ENCODE data around the gene RDH16. TPM values are rescaled to one million over a fixed set of nuclear protein-coding genes. Genes with fewer than 3 reads are reported as not detected.

Gene RDH16
- total RNA-seq, 6 donors from 2014 or later: 0.46 to 0.98 (median 0.54) TPM; not detected in 1

GRCh38 chr12:56998316-56998715 lies 40.9 kb upstream of the RDH16 start:
- Histone ChIP-seq H3K9me3 (no peaks in the 10 kb centered on the region), H3K27ac (peak overlapping the region in 1 of 4 donors; percentile 12), H3K36me3 (peaks cover 12 to 46% (median 17%) of the 10 kb centered on the region in 4 donors), H3K27me3 (no peaks in the 10 kb centered on the region), H3K4me1 (peaks cover 14 to 34% (median 21%) of the 10 kb centered on the region in 4 donors), H3K4me3 (no peak overlapping the region)
- no peak for ATAC-seq (ENCODE audit: low FRiP score in 2 of 2)
- TF ChIP-seq POLR2AphosphoS5 (IDR thresholded peaks at IDR 0.05) (no peak), CTCF (IDR thresholded peaks at IDR 0.05) (no peak), EP300 (IDR thresholded peaks at IDR 0.05) (no peak), POLR2A (IDR thresholded peaks at IDR 0.05) (no peak)
- DNase-seq: no peak
- 90 to 97% methylated on average over 6 of the region's 6 CpGs for WGBS, 2 donors

- DNase-seq (no peak), ATAC-seq (ENCODE audit: low FRiP score in 2 of 2) (peak in 1 of 2 donors; percentile 27)
- Histone ChIP-seq H3K4me1 (peaks cover 14 to 35% (median 23%) of the 10 kb centered on the region in 4 donors), H3K9me3 (no peaks in the 10 kb centered on the region), H3K4me3 (no peak overlapping the region), H3K27ac (peak overlapping the region in 1 of 4 donors; percentile 44), H3K27me3 (no peaks in the 10 kb centered on the region), H3K36me3 (peaks cover 0 to 33% (median 4%) of the 10 kb centered on the region in 4 donors)
- 61 to 75% methylated on average over 6 to 10 of the region's 12 CpGs for WGBS, 2 donors
- TF ChIP-seq POLR2AphosphoS5 (IDR thresholded peaks at IDR 0.05) (peak in 1 of 2 donors; percentile 41), EP300 (IDR thresholded peaks at IDR 0.05) (no peak)
Observed at GRCh38 chr12:56996793-56997545, 39.6 kb upstream of the RDH16 start.

GRCh38 chr12:56995930-56996496 lies 38.6 kb upstream of the RDH16 start:
- H3K4me1 ChIP-seq: peaks cover 15 to 35% (median 24%) of the 10 kb centered on the region in 4 donors
- no peaks in the 10 kb centered on the region for H3K9me3 ChIP-seq
- ATAC-seq (ENCODE audit: low FRiP score in 2 of 2): no peak
- no peak overlapping the region for H3K4me3 ChIP-seq
- TF ChIP-seq CTCF (IDR thresholded peaks at IDR 0.05): no peak
- TF ChIP-seq POLR2A (IDR thresholded peaks at IDR 0.05): no peak
- no peak for TF ChIP-seq EP300 (IDR thresholded peaks at IDR 0.05)
- TF ChIP-seq POLR2AphosphoS5 (IDR thresholded peaks at IDR 0.05): no peak
- no peak overlapping the region for H3K27ac ChIP-seq
- 94% methylated on average over 5 to 11 of the region's 11 CpGs for WGBS, 2 donors
- H3K27me3 ChIP-seq: no peaks in the 10 kb centered on the region
- DNase-seq: no peak
- peaks cover 0 to 26% (median 2%) of the 10 kb centered on the region in 4 donors for H3K36me3 ChIP-seq

GRCh38 chr12:56995201-56995929 lies 38.0 kb upstream of the RDH16 start:
- peak in 1 of 2 donors; percentile 72 for DNase-seq
- H3K27ac ChIP-seq: no peak overlapping the region
- H3K4me1 ChIP-seq: peaks cover 18 to 33% (median 26%) of the 10 kb centered on the region in 4 donors
- H3K4me3 ChIP-seq: no peak overlapping the region
- no peak for ATAC-seq (ENCODE audit: low FRiP score in 2 of 2)
- no peaks in the 10 kb centered on the region for H3K9me3 ChIP-seq
- peaks cover 0 to 19% (median 0%) of the 10 kb centered on the region in 4 donors for H3K36me3 ChIP-seq
- no peaks in the 10 kb centered on the region for H3K27me3 ChIP-seq
- 94 to 95% methylated on average over 24 to 26 of the region's 26 CpGs for WGBS, 2 donors
- TF ChIP-seq CTCF (IDR thresholded peaks at IDR 0.05) (no peak), POLR2AphosphoS5 (IDR thresholded peaks at IDR 0.05) (no peak), EP300 (IDR thresholded peaks at IDR 0.05) (no peak), POLR2A (IDR thresholded peaks at IDR 0.05) (no peak)

- no peaks in the 10 kb centered on the region for H3K27me3 ChIP-seq
- ATAC-seq (ENCODE audit: low FRiP score in 2 of 2) (no peak), DNase-seq (no peak)
- no peak overlapping the region for H3K4me3 ChIP-seq
- H3K4me1 ChIP-seq: peaks cover 18 to 31% (median 28%) of the 10 kb centered on the region in 4 donors
- no peak overlapping the region for H3K27ac ChIP-seq
- H3K9me3 ChIP-seq: no peaks in the 10 kb centered on the region
- WGBS, 2 donors: 77 to 90% methylated on average over 2 to 10 of the region's 10 CpGs
- no peak for TF ChIP-seq EP300 (IDR thresholded peaks at IDR 0.05)
- H3K36me3 ChIP-seq: peaks cover 0 to 12% (median 0%) of the 10 kb centered on the region in 4 donors
Observed at GRCh38 chr12:56994231-56994746, 36.9 kb upstream of the RDH16 start.
